Measurements from ENCODE around the gene RHOG. TPM values are rescaled to one million over a fixed set of nuclear protein-coding genes. Genes with fewer than 3 reads are reported as not detected.

Gene RHOG
- total and polyA plus RNA-seq, 8 donors = 5.9 to 101 (median 34.0) TPM

DNA sequence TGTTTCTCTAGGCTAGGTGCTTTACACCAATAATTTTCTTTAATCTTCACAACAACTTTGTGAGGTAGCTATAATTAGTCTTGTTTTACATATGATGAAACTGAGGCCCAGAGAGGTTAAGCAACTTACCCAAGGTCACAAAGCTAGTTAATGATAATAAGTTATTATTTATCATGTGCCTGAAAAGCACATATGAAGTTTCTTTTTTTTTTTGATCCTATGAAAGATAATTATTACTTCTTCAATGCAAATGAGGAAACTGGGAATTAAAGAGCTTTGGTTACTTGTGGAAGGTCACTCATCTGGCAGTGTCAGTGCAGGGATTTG lies 37.5 kb upstream of the RHOG start:
- Histone ChIP-seq H3K27ac (peak overlapping the region; percentile 60 to 83 (median 66)), H3K4me3 (no peak overlapping the region), H3K27me3 (no peaks in the 10 kb centered on the region), H3K4me1 (peaks cover 46 to 83% (median 56%) of the 10 kb centered on the region in 4 donors), H3K9me3 (no peaks in the 10 kb centered on the region), H3K36me3 (no peaks in the 10 kb centered on the region)
- no peak for TF ChIP-seq EP300 (IDR thresholded peaks at IDR 0.05)
- no peak for TF ChIP-seq CTCF (IDR thresholded peaks at IDR 0.05)
- no peak for TF ChIP-seq POLR2AphosphoS5 (IDR thresholded peaks at IDR 0.05)
- no peak for TF ChIP-seq POLR2A (IDR thresholded peaks at IDR 0.05)
- DNase-seq = no peak
- intact Hi-C loops (cut with DNase I; ENCODE audit: low total_unique reads) = no loop called here

DNA sequence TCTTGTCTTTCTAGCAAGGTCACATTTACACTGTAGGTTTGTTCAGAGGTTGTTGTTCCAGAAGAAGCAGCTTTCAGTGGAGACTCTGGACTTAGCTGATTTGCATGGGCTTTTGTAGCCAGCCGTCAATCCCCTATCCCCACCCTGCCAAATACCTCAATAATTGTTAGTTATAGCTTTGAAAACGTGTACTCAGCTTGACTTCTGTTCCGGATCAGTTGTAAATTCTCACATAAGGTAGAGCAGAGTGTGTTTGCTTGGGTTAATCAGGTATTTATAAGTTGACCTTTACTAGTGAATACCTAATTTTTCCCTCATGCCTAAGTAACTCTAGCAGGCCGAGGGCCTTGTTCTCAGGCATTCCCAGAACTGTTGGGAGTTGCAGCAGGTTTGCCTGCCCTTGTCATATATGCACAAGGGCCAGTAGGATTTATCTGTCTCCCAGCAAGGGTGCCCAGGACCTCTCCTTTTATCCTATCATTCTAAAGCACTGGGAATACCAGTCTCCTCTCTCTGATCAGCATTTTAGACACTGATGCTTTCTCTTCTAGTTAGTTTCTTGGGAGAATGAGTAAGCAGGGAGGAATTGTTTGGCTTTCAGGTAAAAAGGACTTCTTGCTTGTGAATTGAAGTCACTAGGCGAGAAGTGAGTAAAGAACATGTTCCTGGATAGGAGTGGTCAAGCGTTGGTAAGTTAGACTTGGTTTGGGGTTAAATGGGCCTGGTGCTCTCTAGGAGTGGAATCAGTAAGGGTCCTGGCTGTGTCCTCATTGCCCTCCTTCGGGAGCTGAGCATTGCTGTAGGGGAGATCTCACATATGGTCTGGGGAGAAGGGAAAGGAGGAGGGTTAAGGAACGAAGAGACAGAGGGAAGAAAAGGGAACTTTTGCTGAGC lies 36.9 kb upstream of the RHOG start:
- Histone ChIP-seq H3K27me3 (no peaks in the 10 kb centered on the region), H3K27ac (peak overlapping the region; percentile 66 to 83 (median 72)), H3K36me3 (no peaks in the 10 kb centered on the region), H3K9me3 (no peaks in the 10 kb centered on the region), H3K4me3 (no peak overlapping the region), H3K4me1 (peaks cover 46 to 86% (median 56%) of the 10 kb centered on the region in 4 donors)
- TF ChIP-seq EP300 (IDR thresholded peaks at IDR 0.05) (no peak), POLR2A (IDR thresholded peaks at IDR 0.05) (no peak), POLR2AphosphoS5 (IDR thresholded peaks at IDR 0.05) (no peak), CTCF (IDR thresholded peaks at IDR 0.05) (no peak)
- 40 to 57% (median 48%) methylated on average over 8 of the region's 8 CpGs for WGBS, 5 donors
- intact Hi-C loops (cut with DNase I; ENCODE audit: low total_unique reads) = no loop called here
- peak in 1 of 2 donors; percentile 48 for DNase-seq

DNA sequence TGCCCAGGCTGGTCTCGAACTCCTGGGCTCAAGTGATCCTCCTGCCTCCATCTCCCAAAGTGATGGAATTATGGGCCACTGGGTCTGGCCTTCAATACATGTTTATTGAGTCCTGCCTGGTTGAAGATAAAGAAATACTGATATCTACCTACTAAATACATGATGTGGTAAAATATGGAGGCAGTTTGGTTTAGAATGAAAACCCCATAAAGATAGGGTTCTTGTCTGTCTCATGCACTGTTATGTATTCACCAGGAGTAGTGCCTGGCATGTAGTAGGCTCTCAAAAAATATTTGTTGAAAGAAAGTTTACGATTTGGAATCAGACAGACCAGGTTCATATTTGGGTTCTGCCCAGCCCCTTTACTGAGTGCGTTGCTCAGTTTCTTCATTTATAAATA lies 35.9 kb upstream of the RHOG start:
- Histone ChIP-seq H3K4me3 (no peak overlapping the region), H3K27ac (peak overlapping the region in 3 of 5 donors; percentile 66 to 83 (median 81)), H3K36me3 (no peaks in the 10 kb centered on the region), H3K9me3 (no peaks in the 10 kb centered on the region), H3K4me1 (peaks cover 46 to 85% (median 56%) of the 10 kb centered on the region in 4 donors), H3K27me3 (no peaks in the 10 kb centered on the region)
- intact Hi-C loops (cut with DNase I; ENCODE audit: low total_unique reads) = no loop called here
- TF ChIP-seq POLR2A (IDR thresholded peaks at IDR 0.05) (no peak), EP300 (IDR thresholded peaks at IDR 0.05) (no peak), CTCF (IDR thresholded peaks at IDR 0.05) (no peak), POLR2AphosphoS5 (IDR thresholded peaks at IDR 0.05) (no peak)
- 60 to 82% (median 71%) methylated on average over 3 of the region's 3 CpGs for WGBS, 5 donors
- DNase-seq = no peak

DNA sequence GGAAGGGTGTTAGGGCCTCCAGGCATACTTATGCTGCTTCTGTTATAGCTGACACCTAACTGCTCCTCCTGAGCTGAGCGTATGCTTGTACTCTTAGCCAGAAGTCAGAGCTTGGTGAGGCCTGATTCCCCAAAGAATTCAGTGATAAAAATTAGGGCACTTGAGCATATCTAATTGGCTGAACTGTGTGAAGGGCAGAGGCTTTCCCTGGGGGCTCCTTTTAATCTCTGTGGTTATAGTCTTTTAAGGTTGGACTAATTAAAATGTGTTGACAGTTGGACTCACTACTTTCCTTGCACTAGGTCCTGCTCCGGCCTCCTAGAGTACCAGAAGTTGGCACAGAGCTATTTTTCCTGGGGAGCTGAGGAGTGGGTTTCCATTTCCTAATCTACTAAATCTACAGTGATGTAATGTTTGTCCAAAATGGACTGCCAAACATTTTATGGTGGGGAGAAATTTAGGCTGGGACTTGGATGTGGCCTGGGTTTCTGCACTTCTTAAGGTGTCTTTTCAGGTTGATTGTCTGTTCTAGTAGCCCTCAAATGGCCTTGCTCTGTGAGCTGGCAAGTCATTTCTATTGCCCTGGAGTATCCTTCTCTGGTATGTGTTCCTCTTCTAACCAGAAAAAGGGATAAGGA lies 33.1 kb upstream of the RHOG start:
- Histone ChIP-seq H3K9me3 (no peaks in the 10 kb centered on the region), H3K4me1 (peaks cover 23 to 84% (median 40%) of the 10 kb centered on the region in 4 donors), H3K36me3 (no peaks in the 10 kb centered on the region), H3K27me3 (no peaks in the 10 kb centered on the region), H3K4me3 (no peak overlapping the region), H3K27ac (no peak overlapping the region)
- no peak for DNase-seq
- intact Hi-C loops (cut with DNase I; ENCODE audit: low total_unique reads) = no loop called here
- 82 to 89% (median 86%) methylated on average over 2 of the region's 2 CpGs for WGBS, 5 donors
- TF ChIP-seq CTCF (IDR thresholded peaks at IDR 0.05) (no peak), POLR2AphosphoS5 (IDR thresholded peaks at IDR 0.05) (no peak), POLR2A (IDR thresholded peaks at IDR 0.05) (no peak), EP300 (IDR thresholded peaks at IDR 0.05) (no peak)

Measured in stomach (tissue), 9 donors.